Measurements from ENCODE around the gene HOXA3. TPM values are rescaled to one million over a fixed set of nuclear protein-coding genes. Genes with fewer than 3 reads are reported as not detected.

Gene HOXA3
- total RNA-seq, 1 donor from 2014 or later, result not detected

- no peak within 1 kb of the TSS for H3K4me3 Mint-ChIP-seq (ENCODE audit: low read depth)
- intact Hi-C loops (cut with micrococcal nuclease), result loop anchor here (1.0 to 2.0 kb wide), 2 partner anchors 9 to 15 kb away; partner anchors contain the start of gene HOXA7
- H3K36me3 Mint-ChIP-seq (ENCODE audit: low read depth), result no peaks in the 10 kb centered on the region
- peaks cover 5% of the 10 kb centered on the region for H3K4me1 Mint-ChIP-seq (ENCODE audit: low read depth)
- H3K27ac Mint-ChIP-seq, result peak within 1 kb of the TSS; percentile 65
- H3K27me3 Mint-ChIP-seq (ENCODE audit: low read depth), result peaks cover 74% of the 10 kb centered on the region
- DNase-seq (ENCODE audit: low spot score), result no peak
- no peaks in the 10 kb centered on the region for H3K9me3 Mint-ChIP-seq
Observed at GRCh38 chr7:27165089-27165995, 13.0 kb upstream of the HOXA3 start, which contains the start of gene HOXA9. TSS of gene HOXA9 (minus strand) at chr7:27165537. CDS start at chr7:27165457, 80 bp downstream.

GRCh38 chr7:27164367-27165088 is 12.1 kb upstream of the HOXA3 start:
- H3K9me3 Mint-ChIP-seq, result no peaks in the 10 kb centered on the region

GRCh38 chr7:27164045-27164366 is 11.6 kb upstream of the HOXA3 start:
- H3K9me3 Mint-ChIP-seq, result no peaks in the 10 kb centered on the region
- no peak overlapping the region for H3K27ac Mint-ChIP-seq
- H3K36me3 Mint-ChIP-seq (ENCODE audit: low read depth), result no peaks in the 10 kb centered on the region

More at GRCh38 chr7:27164367-27165088, 12.1 kb upstream of the HOXA3 start:
- H3K27me3 Mint-ChIP-seq (ENCODE audit: low read depth), result peaks cover 77% of the 10 kb centered on the region
- H3K4me1 Mint-ChIP-seq (ENCODE audit: low read depth), result peaks cover 7% of the 10 kb centered on the region
- DNase-seq (ENCODE audit: low spot score), result no peak
- H3K27ac Mint-ChIP-seq, result no peak overlapping the region
- H3K36me3 Mint-ChIP-seq (ENCODE audit: low read depth), result no peaks in the 10 kb centered on the region
- intact Hi-C loops (cut with micrococcal nuclease), result loop anchor here (1.0 to 5.0 kb wide), 4 partner anchors 8 to 1307 kb away; partner anchors contain the start of gene HOXA7
- no peak overlapping the region for H3K4me3 Mint-ChIP-seq (ENCODE audit: low read depth)

GRCh38 chr7:27163288-27164044 is 11.1 kb upstream of the HOXA3 start:
- H3K9me3 Mint-ChIP-seq, result no peaks in the 10 kb centered on the region
- H3K27me3 Mint-ChIP-seq (ENCODE audit: low read depth), result peaks cover 82% of the 10 kb centered on the region
- no peak overlapping the region for H3K4me3 Mint-ChIP-seq (ENCODE audit: low read depth)
- intact Hi-C loops (cut with micrococcal nuclease), result loop anchor here (2.0 to 5.0 kb wide), 3 partner anchors 13 to 1306 kb away; no protein-coding TSS in a partner anchor
- H3K36me3 Mint-ChIP-seq (ENCODE audit: low read depth), result no peaks in the 10 kb centered on the region
- no peak overlapping the region for H3K27ac Mint-ChIP-seq
- DNase-seq (ENCODE audit: low spot score), result no peak
- peaks cover 7% of the 10 kb centered on the region for H3K4me1 Mint-ChIP-seq (ENCODE audit: low read depth)

More at GRCh38 chr7:27164045-27164366, 11.6 kb upstream of the HOXA3 start:
- DNase-seq (ENCODE audit: low spot score), result no peak
- peaks cover 7% of the 10 kb centered on the region for H3K4me1 Mint-ChIP-seq (ENCODE audit: low read depth)
- intact Hi-C loops (cut with micrococcal nuclease), result loop anchor here (2.0 to 5.0 kb wide), 3 partner anchors 13 to 1307 kb away; no protein-coding TSS in a partner anchor
- no peak overlapping the region for H3K4me3 Mint-ChIP-seq (ENCODE audit: low read depth)
- H3K27me3 Mint-ChIP-seq (ENCODE audit: low read depth), result peaks cover 82% of the 10 kb centered on the region

GRCh38 chr7:27162561-27163287 is 10.3 kb upstream of the HOXA3 start:
- H3K36me3 Mint-ChIP-seq (ENCODE audit: low read depth), result no peaks in the 10 kb centered on the region
- intact Hi-C loops (cut with micrococcal nuclease), result loop anchor here (5.0 kb wide), 2 partner anchors 305 to 1305 kb away; no protein-coding TSS in a partner anchor
- peaks cover 7% of the 10 kb centered on the region for H3K4me1 Mint-ChIP-seq (ENCODE audit: low read depth)
- DNase-seq (ENCODE audit: low spot score), result no peak
- H3K4me3 Mint-ChIP-seq (ENCODE audit: low read depth), result no peak overlapping the region
- H3K27ac Mint-ChIP-seq, result no peak overlapping the region
- H3K9me3 Mint-ChIP-seq, result no peaks in the 10 kb centered on the region
- H3K27me3 Mint-ChIP-seq (ENCODE audit: low read depth), result peaks cover 82% of the 10 kb centered on the region

GRCh38 chr7:27161721-27162560 is 9.6 kb upstream of the HOXA3 start:
- no peak overlapping the region for H3K4me3 Mint-ChIP-seq (ENCODE audit: low read depth)
- peaks cover 7% of the 10 kb centered on the region for H3K4me1 Mint-ChIP-seq (ENCODE audit: low read depth)
- no peaks in the 10 kb centered on the region for H3K36me3 Mint-ChIP-seq (ENCODE audit: low read depth)
- H3K27me3 Mint-ChIP-seq (ENCODE audit: low read depth), result peaks cover 82% of the 10 kb centered on the region
- DNase-seq (ENCODE audit: low spot score), result no peak
- intact Hi-C loops (cut with micrococcal nuclease), result loop anchor here (1.0 to 5.0 kb wide), 4 partner anchors 305 to 1305 kb away; no protein-coding TSS in a partner anchor
- H3K9me3 Mint-ChIP-seq, result no peaks in the 10 kb centered on the region
- H3K27ac Mint-ChIP-seq, result no peak overlapping the region

GRCh38 chr7:27161214-27161720 is 8.9 kb upstream of the HOXA3 start:
- intact Hi-C loops (cut with micrococcal nuclease), result loop anchor here (1.0 to 5.0 kb wide), 4 partner anchors 304 to 1304 kb away; no protein-coding TSS in a partner anchor
- Mint-ChIP-seq H3K27me3 (ENCODE audit: low read depth) (peaks cover 80% of the 10 kb centered on the region), H3K27ac (no peak overlapping the region), H3K9me3 (no peaks in the 10 kb centered on the region), H3K4me3 (ENCODE audit: low read depth) (peak overlapping the region; percentile 47), H3K36me3 (ENCODE audit: low read depth) (no peaks in the 10 kb centered on the region), H3K4me1 (ENCODE audit: low read depth) (peaks cover 7% of the 10 kb centered on the region)
- DNase-seq (ENCODE audit: low spot score), result no peak

- Mint-ChIP-seq H3K4me3 (ENCODE audit: low read depth) (peak overlapping the region; percentile 47), H3K4me1 (ENCODE audit: low read depth) (peaks cover 5% of the 10 kb centered on the region), H3K36me3 (ENCODE audit: low read depth) (no peaks in the 10 kb centered on the region), H3K27me3 (ENCODE audit: low read depth) (peaks cover 81% of the 10 kb centered on the region), H3K27ac (no peak overlapping the region), H3K9me3 (no peaks in the 10 kb centered on the region)
- intact Hi-C loops (cut with micrococcal nuclease), result loop anchor here (1.0 to 5.0 kb wide), 4 partner anchors 303 to 1303 kb away; no protein-coding TSS in a partner anchor
- DNase-seq (ENCODE audit: low spot score), result peak; percentile 65
Observed at GRCh38 chr7:27160546-27161213, 8.3 kb upstream of the HOXA3 start.

- peak overlapping the region; percentile 34 for H3K4me3 Mint-ChIP-seq (ENCODE audit: low read depth)
- H3K27ac Mint-ChIP-seq, result no peak overlapping the region
- peaks cover 7% of the 10 kb centered on the region for H3K4me1 Mint-ChIP-seq (ENCODE audit: low read depth)
- no peaks in the 10 kb centered on the region for H3K9me3 Mint-ChIP-seq
- intact Hi-C loops (cut with micrococcal nuclease), result loop anchor here (5.0 kb wide), 2 partner anchors 303 to 1303 kb away; no protein-coding TSS in a partner anchor
- DNase-seq (ENCODE audit: low spot score), result no peak
- no peaks in the 10 kb centered on the region for H3K36me3 Mint-ChIP-seq (ENCODE audit: low read depth)
- H3K27me3 Mint-ChIP-seq (ENCODE audit: low read depth), result peaks cover 83% of the 10 kb centered on the region
Observed at GRCh38 chr7:27160145-27160545, 7.8 kb upstream of the HOXA3 start.

GRCh38 chr7:27159266-27160144 is 7.1 kb upstream of the HOXA3 start:
- intact Hi-C loops (cut with micrococcal nuclease), result loop anchor here (5.0 to 10.0 kb wide), 4 partner anchors 38 to 1795 kb away; partner anchors contain the start of gene TRIL
- Mint-ChIP-seq H3K4me1 (ENCODE audit: low read depth) (peaks cover 11% of the 10 kb centered on the region), H3K4me3 (ENCODE audit: low read depth) (peak overlapping the region; percentile 34), H3K27me3 (ENCODE audit: low read depth) (peaks cover 85% of the 10 kb centered on the region), H3K27ac (no peak overlapping the region), H3K36me3 (ENCODE audit: low read depth) (peaks cover 4% of the 10 kb centered on the region), H3K9me3 (no peaks in the 10 kb centered on the region)
- DNase-seq (ENCODE audit: low spot score), result no peak
